ENCODE data around the gene IGFBP6.
"Not testable (repeated sequence)": the region's sequence is repeated elsewhere in the genome, so short reads cannot be mapped to it uniquely, and the experiment has no call there.

Gene IGFBP6

DNA sequence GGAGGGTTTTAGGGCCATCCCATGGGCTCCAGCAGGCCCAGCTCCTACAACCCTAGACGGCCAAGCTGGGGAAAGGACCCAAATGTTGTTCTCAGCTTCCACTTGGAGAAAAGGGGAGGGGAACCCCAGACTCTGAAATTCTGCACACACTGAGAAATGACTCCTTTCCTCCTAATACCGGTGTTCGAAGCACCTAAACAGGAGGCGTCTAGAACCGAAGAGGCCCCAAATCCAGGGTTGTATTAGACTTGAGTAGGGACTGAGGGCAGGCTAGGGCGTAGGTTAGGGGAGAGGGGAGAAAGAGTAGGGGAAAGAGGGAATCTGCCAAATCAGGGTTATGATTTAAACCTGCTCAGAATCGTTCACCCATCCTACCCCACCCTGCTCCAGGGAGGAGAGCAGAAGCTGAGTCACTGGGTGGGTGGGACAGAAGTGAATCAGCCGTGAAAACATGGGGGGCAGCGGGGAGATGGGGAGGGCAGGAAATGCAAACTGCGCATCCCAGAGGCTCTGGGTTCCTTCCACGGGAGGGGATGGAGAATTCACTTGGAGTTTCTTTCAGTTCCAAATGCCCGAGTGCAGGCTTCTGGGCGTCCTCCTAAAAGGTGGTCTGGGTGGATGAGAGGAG is 1.0 kb downstream of the IGFBP6 start:
- no peak for DNase-seq

DNA sequence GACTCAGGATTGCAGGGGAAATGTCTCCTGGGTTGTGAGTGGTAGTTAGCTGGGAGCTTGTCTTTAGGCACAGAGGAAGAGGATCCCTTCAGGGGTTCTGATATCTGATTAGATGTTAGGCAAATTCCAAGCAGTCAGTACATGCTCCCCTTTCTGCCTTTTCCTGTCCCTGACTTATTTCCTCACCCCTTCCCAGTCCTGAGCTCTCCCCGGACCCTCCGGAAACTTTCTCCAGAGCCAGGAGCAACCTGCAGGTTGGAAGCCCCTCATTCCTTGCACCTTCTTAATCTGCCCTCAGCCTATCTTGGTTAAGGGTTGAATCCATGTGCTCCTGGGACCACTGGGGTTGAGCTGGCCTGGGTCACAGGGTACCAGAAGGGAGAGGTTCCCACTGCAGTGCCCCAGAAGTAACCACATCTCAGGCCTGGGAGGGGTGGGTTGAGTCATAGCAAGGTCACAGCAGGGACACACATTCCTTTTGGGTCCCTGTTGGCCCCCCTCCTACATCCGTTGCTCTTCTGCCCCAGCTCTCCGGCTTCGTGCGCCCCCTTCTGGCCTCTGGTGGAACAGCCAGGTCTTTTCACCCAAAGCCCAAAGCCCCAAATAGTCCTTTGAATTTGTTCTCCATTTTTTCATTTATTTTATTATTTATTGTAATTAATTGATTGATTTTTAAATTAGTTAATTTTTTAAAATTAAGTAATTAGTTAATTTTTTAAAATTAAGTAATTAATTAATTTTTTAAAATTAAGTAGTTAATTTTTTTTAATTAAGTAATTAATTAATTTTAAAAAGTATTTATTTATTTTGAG is 1.8 kb downstream of the IGFBP6 start:
- peak; percentile 90 for DNase-seq

DNA sequence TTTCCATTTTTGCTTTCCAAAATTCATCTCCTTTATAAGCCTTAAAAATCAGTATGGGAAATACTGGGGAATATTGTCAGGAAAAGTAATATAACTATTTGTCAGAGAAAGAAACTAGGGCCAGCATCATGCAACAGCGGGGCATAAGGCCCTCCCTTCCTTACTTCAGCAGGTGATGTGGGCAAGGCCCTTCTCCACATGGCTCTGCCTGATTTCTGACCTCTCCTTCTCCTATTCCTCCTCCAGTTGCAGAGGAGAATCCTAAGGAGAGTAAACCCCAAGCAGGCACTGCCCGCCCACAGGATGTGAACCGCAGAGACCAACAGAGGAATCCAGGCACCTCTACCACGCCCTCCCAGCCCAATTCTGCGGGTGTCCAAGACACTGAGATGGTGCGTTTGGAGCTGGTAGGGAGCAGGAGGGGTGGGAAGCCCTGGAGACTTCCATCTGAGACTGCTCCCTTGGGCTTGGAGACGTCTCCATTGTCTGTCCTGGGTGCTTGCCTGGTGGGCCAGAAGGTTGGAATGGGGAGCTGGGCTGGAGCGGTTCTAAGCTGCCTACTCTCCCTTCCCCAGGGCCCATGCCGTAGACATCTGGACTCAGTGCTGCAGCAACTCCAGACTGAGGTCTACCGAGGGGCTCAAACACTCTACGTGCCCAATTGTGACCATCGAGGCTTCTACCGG is 3.1 kb downstream of the IGFBP6 start:
- no peak for DNase-seq

DNA sequence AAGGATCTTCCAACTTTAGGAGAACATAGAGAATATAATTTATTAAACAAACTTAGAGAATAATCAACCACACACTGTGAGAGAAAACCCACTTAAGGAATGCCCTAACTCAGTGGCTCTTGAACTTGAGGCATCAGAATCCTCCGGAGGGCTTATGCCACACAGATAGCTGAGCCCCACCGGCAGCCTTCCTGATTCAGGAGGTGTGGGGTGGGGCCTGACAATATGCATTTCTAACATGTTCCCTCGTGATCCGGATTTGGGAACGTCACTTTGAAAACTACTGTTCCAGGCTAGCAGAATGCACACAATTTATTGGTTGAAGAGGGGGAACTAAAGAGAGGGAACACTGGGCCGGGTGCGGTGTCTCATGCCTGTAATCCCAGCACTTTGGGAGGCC is 3.8 kb downstream of the IGFBP6 start:
- no peak for DNase-seq

DNA sequence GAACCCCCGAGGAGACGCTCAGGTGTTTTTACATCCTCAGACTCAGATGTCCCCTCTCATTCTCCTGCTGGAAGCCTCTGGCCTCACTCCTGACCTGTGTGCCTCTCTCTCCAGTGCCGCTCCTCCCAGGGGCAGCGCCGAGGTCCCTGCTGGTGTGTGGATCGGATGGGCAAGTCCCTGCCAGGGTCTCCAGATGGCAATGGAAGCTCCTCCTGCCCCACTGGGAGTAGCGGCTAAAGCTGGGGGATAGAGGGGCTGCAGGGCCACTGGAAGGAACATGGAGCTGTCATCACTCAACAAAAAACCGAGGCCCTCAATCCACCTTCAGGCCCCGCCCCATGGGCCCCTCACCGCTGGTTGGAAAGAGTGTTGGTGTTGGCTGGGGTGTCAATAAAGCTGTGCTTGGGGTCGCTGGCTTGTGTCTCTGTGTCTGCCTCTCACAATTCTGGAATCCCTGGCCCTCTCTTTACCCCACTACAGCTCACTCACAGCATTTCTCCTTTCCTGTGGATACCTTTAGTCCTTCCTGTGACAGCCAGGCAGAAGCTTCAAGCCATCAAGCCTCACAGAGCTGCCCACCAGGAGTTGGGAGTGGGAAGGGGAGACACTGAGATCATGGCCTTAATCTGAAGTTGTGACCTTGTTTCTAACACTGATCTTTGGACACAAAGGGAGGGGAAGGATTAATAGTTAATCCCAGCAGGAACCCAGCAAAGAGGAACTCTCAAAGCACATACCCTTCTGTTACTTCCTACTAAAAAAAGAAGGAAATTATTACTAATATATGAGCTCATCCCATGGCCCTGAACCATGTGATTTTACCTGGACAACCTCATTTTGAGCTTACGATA is 4.7 kb downstream of the IGFBP6 start:
- no peak for DNase-seq

DNA sequence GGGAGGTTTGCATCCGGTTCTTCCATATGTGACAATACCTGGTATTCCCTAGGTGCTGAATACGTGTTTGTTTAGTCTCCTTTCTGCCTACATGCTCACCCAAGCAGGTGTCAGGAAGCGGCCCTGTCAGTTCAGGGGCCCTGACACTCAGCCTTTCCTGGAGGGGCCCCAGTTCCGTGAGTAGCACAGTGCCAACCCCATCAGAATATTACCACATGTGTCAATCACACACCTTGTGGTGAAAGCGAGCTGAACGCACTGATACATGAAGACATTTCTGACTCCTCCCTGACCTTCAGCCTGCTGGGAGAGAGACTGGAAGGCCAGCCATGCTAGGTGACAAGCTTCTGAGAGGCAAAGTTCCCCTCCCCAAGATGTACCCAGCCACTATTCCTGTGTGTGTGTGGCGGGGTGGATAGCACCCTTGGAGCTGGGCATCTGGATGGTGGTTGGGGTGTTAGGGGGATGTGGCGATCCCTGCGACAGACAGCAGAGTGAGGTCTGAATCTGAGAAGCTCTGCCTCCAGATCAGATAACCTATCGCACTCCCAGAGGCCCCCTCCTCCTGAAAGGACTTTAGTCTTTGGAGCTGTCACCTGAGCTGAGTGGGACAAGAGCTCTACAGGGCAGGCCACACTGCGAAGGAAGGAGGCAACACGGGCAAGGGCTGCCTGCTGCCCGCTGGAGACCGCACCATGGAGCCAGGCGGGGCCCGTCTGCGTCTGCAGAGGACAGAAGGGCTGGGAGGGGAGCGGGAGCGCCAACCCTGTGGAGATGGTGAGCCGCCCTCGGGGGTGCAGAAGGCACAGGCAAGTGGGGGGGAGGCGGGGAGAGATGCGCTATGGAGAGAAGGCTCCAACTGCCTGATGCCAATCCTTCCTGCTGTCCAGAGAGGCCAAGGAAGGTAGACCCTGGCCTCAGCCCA is 5.7 kb downstream of the IGFBP6 start, which contains the start of gene SOAT2:
SOAT2 (plus strand) TSS at position 604 of the 925 bp plus-strand sequence; CDS start at position 696, 92 bp downstream.
- DNase-seq: peak; percentile 61

DNA sequence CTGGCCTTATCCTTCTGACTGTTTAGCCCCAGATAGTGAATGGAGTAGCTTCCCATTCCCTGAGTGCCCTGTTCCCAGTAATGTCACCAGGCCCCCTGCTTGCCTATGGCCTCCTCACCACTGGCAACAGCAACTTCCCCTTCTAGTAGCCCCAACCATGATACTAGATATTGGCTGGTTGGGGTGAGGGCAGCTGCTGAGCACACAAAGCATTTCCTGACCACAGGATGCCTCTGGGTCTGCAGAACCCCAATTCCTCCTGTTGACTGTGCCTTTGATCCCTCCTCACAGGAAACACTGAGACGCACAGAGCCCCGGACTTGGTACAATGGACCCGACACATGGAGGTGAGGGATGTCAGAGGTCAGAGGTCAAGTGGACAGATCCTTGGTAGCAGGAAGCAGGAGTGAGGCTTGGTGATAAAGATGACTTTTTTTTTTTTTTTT is 6.4 kb downstream of the IGFBP6 start:
- DNase-seq: peak; percentile 32

DNA sequence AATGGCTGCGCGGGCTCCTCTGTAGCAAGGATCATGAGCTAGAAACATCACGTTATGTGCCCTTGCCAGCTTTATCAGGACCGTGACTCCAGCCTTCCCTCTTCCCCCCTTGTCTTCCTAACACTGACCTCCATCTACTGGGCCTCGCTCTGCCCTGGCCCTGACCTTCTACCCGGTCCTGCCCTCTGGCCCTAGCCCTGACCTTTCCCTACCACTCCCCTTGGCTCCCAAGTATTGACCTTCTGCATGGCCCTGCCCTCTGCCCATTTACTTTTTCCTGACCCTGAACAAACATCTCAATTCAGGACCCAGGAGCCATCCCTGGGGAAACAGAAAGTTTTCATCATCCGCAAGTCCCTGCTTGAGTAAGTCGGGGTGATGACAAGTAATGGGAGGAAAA is 7.8 kb downstream of the IGFBP6 start:
- no peak for DNase-seq

DNA sequence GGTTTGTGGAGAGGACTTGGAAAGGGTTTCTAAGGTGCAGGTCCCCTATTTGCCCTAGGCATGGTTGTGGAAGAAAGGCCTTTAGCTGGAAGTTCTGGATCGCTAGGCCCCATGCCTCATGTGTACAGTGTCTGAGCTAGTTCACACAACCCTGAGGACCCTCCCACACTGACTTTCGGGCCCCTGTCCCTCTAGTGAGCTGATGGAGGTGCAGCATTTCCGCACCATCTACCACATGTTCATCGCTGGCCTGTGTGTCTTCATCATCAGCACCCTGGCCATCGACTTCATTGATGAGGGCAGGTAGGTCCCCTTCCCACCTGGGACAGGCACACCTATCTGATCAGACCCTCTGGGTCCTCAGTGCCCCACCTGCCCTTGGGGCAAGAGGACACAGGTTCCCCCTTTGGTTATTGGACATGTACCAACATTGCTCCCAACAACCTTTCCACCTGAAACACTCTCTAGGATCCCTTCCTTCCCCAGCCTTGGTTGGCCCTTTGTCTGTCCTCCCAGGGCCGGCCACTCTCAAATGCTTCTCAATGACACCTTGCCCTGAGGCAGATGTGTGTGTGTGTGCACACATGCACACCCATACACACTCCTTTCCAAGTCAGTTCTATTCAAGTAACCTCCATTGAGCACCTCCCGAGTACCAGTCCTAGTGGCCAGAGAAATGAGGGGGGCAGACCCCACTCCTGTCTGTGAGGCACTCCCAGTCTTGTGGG is 8.4 kb downstream of the IGFBP6 start:
- DNase-seq: no peak

DNA sequence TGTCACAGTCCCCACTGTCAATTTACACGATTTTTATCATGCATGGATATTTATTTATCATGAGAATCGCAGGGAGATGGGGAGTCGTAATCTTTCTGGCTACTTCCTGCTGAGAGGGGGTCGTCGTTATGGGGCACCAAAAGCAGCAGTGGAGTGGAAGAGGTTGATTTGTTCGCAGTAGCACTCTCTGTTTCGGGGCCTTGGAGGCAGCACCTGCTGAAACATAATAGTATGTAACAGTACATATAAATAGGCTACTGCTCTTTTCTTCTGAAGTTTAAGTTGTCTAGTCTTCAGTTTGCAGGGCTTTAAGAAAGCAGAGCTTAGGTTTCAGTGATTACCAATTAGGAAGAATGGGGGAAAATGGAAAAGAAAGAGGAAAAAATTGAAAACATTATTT is 9.7 kb downstream of the IGFBP6 start:
- no peak for DNase-seq

DNA sequence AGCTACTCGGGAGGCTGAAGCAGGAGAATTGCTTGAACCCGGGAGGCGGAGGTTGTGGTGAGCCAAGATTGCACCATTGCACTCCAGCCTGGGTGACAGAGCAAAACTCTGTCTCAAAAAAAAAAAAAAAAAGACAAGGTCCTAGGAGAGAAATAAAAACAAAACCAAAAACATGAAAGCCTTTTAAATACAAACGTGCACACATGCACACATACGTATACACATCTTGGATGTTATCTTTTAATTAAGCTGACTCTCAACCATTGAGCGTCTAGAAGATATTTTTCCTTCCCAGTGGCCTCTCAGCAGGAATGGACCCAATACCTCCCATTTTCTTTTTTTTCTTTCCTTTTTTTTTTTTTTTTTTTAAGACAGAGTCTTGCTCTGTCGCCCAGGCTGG is 15.0 kb downstream of the IGFBP6 start:
- not testable (repeated sequence) for DNase-seq

DNA sequence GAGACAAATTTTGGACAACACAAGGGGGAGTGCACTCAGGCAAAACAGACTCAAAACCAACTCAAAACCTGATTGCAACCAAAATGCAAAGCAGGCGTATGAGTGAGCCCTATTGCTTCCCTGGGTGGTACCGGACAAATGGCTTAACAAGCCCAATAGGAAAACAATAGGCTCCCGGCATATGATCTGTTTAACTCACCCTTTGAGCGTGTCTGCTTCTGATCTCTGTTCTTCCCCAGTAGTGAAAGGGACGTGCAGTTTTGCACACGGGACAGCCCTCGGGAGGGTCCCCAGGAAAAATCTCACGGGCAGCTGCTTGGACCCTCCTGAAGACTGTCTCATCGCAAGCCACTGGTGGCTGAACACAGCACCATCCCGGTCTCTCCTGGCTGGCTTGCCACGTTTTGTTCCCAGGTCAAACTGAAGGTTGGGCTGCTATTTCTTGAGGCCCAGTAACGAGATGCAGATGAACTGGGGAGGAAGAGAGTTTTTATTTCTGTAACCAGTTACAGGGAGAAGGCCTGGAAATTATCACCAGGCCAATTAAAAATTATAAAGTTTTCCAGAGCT is 15.8 kb downstream of the IGFBP6 start:
- no peak for DNase-seq

DNA sequence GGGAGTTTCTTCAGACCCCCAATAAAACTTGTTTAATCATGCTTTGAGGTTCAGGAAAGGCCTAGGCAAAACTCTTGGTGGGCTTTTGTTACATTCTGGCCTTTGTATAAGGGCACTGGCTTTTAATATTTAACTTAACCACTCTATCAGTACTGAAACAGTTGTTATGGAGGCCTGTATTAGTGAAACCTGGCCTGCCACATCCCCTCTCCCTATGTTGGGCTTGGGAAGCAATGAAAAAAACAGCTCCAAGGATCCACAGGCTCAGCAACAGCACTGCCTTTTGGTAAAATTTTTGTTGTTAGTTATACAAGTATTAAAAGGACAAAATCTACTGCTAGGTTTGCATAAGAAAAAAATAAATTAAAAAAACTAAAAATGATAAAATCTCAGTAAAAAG is 16.5 kb downstream of the IGFBP6 start:
- no peak for DNase-seq

DNA sequence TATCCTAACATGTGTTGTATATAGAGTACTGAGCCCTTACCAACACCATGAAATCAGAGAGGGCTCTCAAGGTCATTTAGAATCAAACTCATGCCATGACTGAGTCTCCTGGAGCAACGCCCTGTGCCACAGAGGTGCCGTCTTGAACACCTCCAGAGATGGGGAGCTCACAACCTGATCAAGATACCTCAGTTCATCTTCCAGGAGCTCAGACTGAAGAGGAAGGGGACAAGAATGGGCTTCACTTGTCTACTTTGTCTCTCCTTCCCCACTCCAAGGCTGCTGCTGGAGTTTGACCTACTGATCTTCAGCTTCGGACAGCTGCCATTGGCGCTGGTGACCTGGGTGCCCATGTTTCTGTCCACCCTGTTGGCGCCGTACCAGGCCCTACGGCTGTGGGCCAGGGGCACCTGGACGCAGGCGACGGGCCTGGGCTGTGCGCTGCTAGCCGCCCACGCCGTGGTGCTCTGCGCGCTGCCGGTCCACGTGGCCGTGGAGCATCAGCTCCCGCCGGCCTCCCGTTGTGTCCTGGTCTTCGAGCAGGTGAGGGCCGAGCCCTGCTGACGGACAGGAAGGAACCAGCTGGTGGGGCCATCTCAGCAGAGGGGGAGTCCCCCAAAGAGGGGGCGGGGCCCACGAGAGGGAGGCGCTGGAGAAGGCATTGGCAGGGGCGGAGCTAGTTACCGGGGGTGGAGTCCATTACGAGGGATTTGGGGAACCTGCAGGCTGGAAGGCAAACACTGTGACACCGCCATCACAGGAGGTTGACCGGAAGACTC is 17.8 kb downstream of the IGFBP6 start:
- no peak for DNase-seq

DNA sequence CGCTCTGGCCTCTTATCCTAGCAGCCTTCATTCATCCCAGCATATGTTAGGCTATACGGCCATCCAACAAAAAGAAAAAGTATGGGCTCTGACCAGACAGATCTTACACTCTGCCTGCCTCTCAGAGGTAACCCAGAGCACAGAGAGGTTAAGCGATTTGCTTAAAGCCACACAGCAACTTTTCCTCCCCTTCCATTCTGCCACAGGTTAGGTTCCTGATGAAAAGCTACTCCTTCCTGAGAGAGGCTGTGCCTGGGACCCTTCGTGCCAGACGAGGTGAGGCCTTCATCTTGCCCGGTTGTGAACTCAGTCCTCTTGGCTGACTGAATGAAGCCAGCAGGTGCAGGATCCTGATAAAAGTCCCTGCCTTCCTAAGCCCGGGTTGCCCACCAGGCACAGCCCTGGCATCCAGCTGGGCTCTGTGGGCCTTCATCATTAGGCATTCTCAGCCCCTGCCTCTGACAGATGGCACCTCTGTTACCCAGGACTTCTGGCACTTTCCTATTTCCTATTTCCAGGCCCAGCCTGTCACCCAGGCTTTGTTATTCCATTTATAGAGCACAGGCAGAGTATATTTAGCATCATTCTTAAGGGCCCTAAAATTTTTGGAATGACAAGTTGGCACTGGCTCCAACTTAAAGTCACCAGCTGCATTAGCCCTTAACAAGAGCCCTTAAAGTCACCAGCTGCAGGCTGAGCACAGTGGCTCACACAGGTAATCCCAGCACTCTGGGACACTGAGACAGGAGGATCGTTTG is 18.6 kb downstream of the IGFBP6 start:
- no peak for DNase-seq

DNA sequence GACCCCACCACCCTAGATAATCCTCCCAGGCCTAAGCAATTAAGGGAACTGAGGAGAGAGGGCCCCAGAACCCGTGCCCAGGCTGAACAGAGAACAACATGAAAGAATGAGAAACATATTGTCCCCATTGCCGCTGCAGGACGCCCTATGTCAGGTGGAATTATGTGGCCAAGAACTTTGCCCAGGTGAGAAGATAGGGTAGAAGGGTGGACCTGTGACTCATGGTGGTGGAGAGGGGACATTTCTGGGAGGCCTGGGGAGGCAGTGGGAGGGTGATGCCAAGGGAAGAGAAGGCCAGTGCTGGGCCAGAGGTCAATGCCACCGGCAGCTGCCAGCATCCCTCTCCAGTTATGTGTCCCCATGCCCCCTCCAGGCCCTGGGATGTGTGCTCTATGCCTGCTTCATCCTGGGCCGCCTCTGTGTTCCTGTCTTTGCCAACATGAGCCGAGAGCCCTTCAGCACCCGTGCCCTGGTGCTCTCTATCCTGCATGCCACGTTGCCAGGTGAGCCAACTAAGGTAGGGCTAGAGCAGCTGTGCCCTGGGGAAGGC is 21.4 kb downstream of the IGFBP6 start:
- no peak for DNase-seq

DNA sequence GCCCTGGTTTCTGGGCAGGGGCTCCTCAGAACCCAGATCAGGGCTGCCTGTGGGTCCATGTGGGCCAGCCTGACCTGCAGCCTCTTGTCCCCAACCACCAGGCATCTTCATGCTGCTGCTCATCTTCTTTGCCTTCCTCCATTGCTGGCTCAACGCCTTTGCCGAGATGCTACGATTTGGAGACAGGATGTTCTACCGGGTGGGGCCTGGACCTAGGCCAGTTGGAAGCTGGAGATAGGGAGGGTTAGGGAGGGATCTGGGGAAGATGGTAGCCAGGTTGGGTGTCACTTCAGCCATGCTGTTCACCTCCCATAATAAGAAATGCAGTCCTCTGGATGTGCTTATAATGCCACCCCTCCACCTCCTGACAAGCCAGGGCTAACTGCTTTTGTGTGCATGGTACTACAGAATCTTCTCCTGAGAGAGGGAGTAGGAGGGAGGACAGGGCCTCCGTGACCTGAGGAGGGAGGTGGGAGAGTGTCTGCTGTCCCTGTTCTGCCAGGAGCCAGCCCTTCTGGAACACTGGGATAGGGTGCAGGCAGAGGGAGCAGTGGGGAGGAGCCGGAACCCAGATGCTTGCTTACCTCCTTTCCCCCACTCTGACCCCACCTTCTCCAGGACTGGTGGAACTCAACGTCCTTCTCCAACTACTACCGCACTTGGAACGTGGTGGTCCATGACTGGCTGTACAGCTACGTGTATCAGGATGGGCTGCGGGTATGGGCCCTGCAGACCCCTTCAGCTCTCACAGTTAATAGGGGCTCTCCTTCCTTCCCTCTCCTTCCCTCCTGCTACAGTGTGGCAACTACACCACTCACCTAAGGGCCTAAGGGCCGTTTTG is 23.4 kb downstream of the IGFBP6 start:
- no peak for DNase-seq

DNA sequence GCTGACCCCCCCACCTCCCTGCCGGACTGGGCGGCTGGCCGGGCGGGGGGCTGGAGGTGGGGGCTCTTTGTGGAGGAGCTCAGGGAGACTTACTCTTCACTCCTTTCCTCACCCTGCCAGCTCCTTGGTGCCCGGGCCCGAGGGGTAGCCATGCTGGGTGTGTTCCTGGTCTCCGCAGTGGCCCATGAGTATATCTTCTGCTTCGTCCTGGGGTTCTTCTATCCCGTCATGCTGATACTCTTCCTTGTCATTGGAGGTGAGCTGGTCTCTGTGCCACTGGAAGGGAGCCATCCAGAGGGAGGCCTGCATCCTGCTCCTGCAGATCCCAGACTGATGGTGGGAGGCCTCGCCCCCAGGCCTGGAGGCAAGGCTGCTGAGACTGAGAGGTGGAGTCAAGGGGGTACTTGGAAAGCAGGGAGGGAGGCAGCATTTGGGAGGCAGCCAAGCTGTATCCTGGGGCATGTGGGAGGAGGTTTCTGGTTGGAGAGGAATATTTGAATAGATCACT is 25.5 kb downstream of the IGFBP6 start:
- DNase-seq: no peak

All from CD4-positive, alpha-beta T cell treated with Interleukin-17A for 1 hour (primary cell).